22Rv1 (cell line): ENCODE results near the gene DYNC1LI2.

Source experiments
- H3K27ac ChIP-seq: fragments of 450-650 bp; 2 replicates; pipeline ENCODE4 v1.5.1; 2017
- CTCF ChIP-seq: fragments of 450-650 bp; IDR thresholded peaks from 2 replicates; pipeline ENCODE4 v1.5.1; 2017; ENCODE audit warnings: mild to moderate bottlenecking
- ZFX ChIP-seq: fragments of 450-650 bp; IDR thresholded peaks from 2 replicates; pipeline ENCODE4 v1.6.1; 2017; ENCODE audit warnings: antibody characterized with exemption, borderline replicate concordance

DYNC1LI2 gene

GRCh38 chr16:66712512-66712911, 38.9 kb downstream of the DYNC1LI2 start:
- H3K27ac ChIP-seq = no peak overlapping the region
- TF ChIP-seq ZFX (no peak), CTCF (no peak)

GRCh38 chr16:66711581-66711980, 39.8 kb downstream of the DYNC1LI2 start:
- TF ChIP-seq CTCF (no peak), ZFX (no peak)
- H3K27ac ChIP-seq = no peak overlapping the region

- H3K27ac ChIP-seq = no peak overlapping the region
- no peak for TF ChIP-seq ZFX
- TF ChIP-seq CTCF = no peak
Observed at GRCh38 chr16:66706506-66706880, 44.9 kb downstream of the DYNC1LI2 start.

GRCh38 chr16:66705790-66706505, 45.5 kb downstream of the DYNC1LI2 start:
- TF ChIP-seq ZFX = no peak
- no peak for TF ChIP-seq CTCF
- no peak overlapping the region for H3K27ac ChIP-seq

GRCh38 chr16:66703406-66704215, 47.8 kb downstream of the DYNC1LI2 start:
- no peak overlapping the region for H3K27ac ChIP-seq
- TF ChIP-seq CTCF = no peak
- TF ChIP-seq ZFX = no peak

- TF ChIP-seq ZFX (no peak), CTCF (no peak)
- H3K27ac ChIP-seq = no peak overlapping the region
Observed at GRCh38 chr16:66701516-66701915, 49.9 kb downstream of the DYNC1LI2 start.

- H3K27ac ChIP-seq = no peak overlapping the region
- TF ChIP-seq ZFX = no peak
- no peak for TF ChIP-seq CTCF
Observed at GRCh38 chr16:66701026-66701425, 50.4 kb downstream of the DYNC1LI2 start.
